ENCODE measurements around the gene SPATA31C1. TPM values are rescaled to one million over a fixed set of nuclear protein-coding genes. Genes with fewer than 3 reads are reported as not detected.

The SPATA31C1 gene
- total and polyA plus RNA-seq, 2 donors (not counting 3 experiments of a cell fraction or from before 2014, with no cell fraction given), result not detected

DNA sequence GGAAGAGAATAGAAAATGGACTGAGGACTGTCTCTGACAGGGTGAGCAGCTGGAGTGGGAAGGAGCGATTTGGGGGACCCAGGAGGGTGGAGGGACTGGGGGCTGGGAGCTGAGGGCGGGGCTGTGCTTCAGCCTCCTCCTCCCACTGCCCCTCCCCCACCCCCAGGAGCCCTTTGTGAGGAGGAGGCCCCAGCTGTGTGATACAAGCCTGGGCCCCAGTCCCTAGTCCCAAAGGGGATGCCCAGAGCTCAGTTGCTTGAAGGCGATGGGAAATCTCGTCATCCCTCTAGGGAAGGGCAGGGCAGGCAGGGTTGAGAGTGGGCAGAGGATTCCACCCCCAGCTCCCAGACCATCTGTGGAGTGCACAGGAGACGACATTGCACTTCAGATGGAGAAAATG, 35.1 kb upstream of the SPATA31C1 start, which contains the start of gene SPATA31E1:
TSS of gene SPATA31E1 (plus strand) at position 251 of the 400 bp plus-strand sequence. CDS start at position 266, 15 bp downstream.
- intact Hi-C loops (cut with micrococcal nuclease) (no loop called here), dilution Hi-C loops (cut with MboI; ENCODE audit: extremely low pct_ligation_motif_present, low sequenced_read_pairs) (no loop called here)
- Histone ChIP-seq H3K4me1 (ENCODE audit: control insufficient read depth, extremely low read depth, insufficient read depth, low read length) (peaks cover 3% of the 10 kb centered on the region), H3K27ac (ENCODE audit: insufficient read depth, low read depth, low read length) (no peak within 1 kb of the TSS), H2AFZ (ENCODE audit: low read depth, low read length) (no peak within 1 kb of the TSS), H3K9me1 (replicated peaks; ENCODE audit: control insufficient read depth, extremely low read depth, insufficient read depth, low read length) (no peaks in the 10 kb centered on the region), H3K4me3 (replicated peaks in 1 of 3; ENCODE audit: insufficient read depth in 1 of 3, low read depth in 1 of 3, low read length in 3 of 3) (no peak within 1 kb of the TSS), H4K20me1 (replicated peaks; ENCODE audit: control insufficient read depth, extremely low read depth, insufficient read depth, low read length) (no peaks in the 10 kb centered on the region), H3K79me2 (ENCODE audit: control insufficient read depth, insufficient read depth, low read length) (no peaks in the 10 kb centered on the region), H3K9me3 (replicated peaks; ENCODE audit: control insufficient read depth, insufficient read depth, low read length) (no peaks in the 10 kb centered on the region), H3K9ac (replicated peaks; ENCODE audit: extremely low read depth, insufficient read depth, low read length) (no peak within 1 kb of the TSS), H3K4me2 (ENCODE audit: insufficient read depth, low read length) (no peak within 1 kb of the TSS), H3K36me3 (ENCODE audit: control insufficient read depth in 2 of 2, extremely low read depth in 1 of 2, insufficient read depth in 2 of 2, low read length in 2 of 2) (no peaks in the 10 kb centered on the region), H3K27me3 (ENCODE audit: control insufficient read depth in 2 of 2, insufficient read depth in 2 of 2, low read length in 2 of 2) (no peaks in the 10 kb centered on the region)
- BruUV-seq (replicated peaks), result no TSS peak
- FAIRE-seq, result no peak
- DNase-seq (ENCODE audit: low read depth, low spot score), result no peak
- ChIA-PET CTCF (interaction anchor here (1.6 kb wide), 1 partner anchor 194 kb away, joined by 3 read pairs; no protein-coding TSS in a partner anchor), POLR2A (no interaction called here)
- TF ChIP-seq JUN (IDR thresholded peaks at IDR 0.05; ENCODE audit: borderline replicate concordance, insufficient read depth, insufficient read length, low read depth) (no peak), GATA2 (IDR thresholded peaks at IDR 0.05; ENCODE audit: insufficient read depth, insufficient read length, low read depth, low read length) (no peak), FOS (IDR thresholded peaks at IDR 0.05; ENCODE audit: borderline replicate concordance, insufficient read depth, low read length) (no peak), EZH2 (IDR thresholded peaks at IDR 0.05; ENCODE audit: borderline replicate concordance, low read depth, low read length, severe bottlenecking) (no peak), POLR2AphosphoS5 (IDR thresholded peaks at IDR 0.05; ENCODE audit: insufficient read depth, low read depth, low read length) (no peak), MYC (IDR thresholded peaks at IDR 0.05; ENCODE audit: low read depth, low read length) (no peak), POLR2A (IDR thresholded peaks at IDR 0.05; ENCODE audit: low read depth, low read length) (no peak)
- TF ChIP-seq, protein P1, sequence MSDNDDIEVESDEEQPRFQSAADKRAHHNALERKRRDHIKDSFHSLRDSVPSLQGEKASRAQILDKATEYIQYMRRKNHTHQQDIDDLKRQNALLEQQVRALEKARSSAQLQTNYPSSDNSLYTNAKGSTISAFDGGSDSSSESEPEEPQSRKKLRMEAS (IDR thresholded peaks at IDR 0.05; ENCODE audit: insufficient read depth, insufficient read length), result no peak
- TF ChIP-seq, protein P2, sequence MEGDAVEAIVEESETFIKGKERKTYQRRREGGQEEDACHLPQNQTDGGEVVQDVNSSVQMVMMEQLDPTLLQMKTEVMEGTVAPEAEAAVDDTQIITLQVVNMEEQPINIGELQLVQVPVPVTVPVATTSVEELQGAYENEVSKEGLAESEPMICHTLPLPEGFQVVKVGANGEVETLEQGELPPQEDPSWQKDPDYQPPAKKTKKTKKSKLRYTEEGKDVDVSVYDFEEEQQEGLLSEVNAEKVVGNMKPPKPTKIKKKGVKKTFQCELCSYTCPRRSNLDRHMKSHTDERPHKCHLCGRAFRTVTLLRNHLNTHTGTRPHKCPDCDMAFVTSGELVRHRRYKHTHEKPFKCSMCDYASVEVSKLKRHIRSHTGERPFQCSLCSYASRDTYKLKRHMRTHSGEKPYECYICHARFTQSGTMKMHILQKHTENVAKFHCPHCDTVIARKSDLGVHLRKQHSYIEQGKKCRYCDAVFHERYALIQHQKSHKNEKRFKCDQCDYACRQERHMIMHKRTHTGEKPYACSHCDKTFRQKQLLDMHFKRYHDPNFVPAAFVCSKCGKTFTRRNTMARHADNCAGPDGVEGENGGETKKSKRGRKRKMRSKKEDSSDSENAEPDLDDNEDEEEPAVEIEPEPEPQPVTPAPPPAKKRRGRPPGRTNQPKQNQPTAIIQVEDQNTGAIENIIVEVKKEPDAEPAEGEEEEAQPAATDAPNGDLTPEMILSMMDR (IDR thresholded peaks at IDR 0.05; ENCODE audit: extremely low read depth in 1 of 2, insufficient read depth in 1 of 2, low read depth in 1 of 2, low read length in 2 of 2), result no peak
